ENCODE results near the gene MAP2K7. TPM values are rescaled to one million over a fixed set of nuclear protein-coding genes. Genes with fewer than 3 reads are reported as not detected.
"Not testable (repeated sequence)": the region's sequence is repeated elsewhere in the genome, so short reads cannot be mapped to it uniquely, and the experiment has no call there.

Gene MAP2K7
- polyA plus RNA-seq, 1 donor (not counting 4 experiments of a cell fraction or from before 2014, with no cell fraction given) = 8.4 TPM

DNA sequence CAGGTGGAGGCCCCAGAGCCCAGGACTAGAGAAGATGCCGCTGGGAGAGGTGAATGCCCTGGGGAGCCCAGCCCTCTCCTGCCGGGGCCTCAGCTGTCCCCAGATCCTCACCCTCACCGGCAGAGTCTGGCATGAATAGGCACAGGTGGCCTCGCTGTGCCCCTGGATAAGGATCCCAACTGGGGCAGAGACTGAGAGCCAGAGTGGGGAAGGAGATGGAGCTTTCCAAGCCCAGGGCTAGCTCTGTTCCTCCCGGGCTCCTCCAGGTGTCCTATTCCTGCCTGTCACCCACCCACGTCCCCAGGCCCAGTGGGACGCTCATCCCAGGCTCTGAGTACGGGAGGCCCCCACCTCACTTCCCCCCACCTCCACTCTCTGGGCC is 46.0 kb upstream of the MAP2K7 start:
- Histone ChIP-seq H3K4me2 (ENCODE audit: control insufficient read depth, extremely low read depth, insufficient read depth, low read depth, low read length) (no peak overlapping the region), H3K9me1 (ENCODE audit: control insufficient read depth, extremely low read depth, insufficient read depth, low read length) (no peaks in the 10 kb centered on the region), H3K27ac (ENCODE audit: control insufficient read depth, insufficient read depth, low read length) (no peak overlapping the region), H2AFZ (ENCODE audit: control insufficient read depth, low read length) (no peak overlapping the region), H3K4me1 (ENCODE audit: control insufficient read depth, extremely low read depth, insufficient read depth, low read length) (no peaks in the 10 kb centered on the region), H3K27me3 (ENCODE audit: control insufficient read depth, extremely low read depth, insufficient read depth, low read length) (no peaks in the 10 kb centered on the region), H4K20me1 (ENCODE audit: control insufficient read depth, extremely low read depth, insufficient read depth, low read length) (no peaks in the 10 kb centered on the region), H3K36me3 (ENCODE audit: control insufficient read depth in 2 of 2, extremely low read depth in 1 of 2, insufficient read depth in 2 of 2, low read length in 2 of 2) (peaks cover 0 to 10% of the 10 kb centered on the region in 2 experiments), H3K9ac (ENCODE audit: control insufficient read depth, extremely low read depth, insufficient read depth, low read length) (no peak overlapping the region), H3K79me2 (ENCODE audit: control insufficient read depth, insufficient read depth, low read length) (no peaks in the 10 kb centered on the region), H3K9me3 (ENCODE audit: control insufficient read depth, low read depth, low read length) (no peaks in the 10 kb centered on the region), H3K4me3 (ENCODE audit: control insufficient read depth in 2 of 3, extremely low read depth in 1 of 3, insufficient read depth in 2 of 3, low read depth in 1 of 3, low read length in 3 of 3) (no peak overlapping the region)
- dilution Hi-C loops (cut with MboI; ENCODE audit: extremely low pct_ligation_motif_present, low sequenced_read_pairs) = no loop called here
- FAIRE-seq (no peak), DNase-seq (ENCODE audit: low read depth, low spot score) (no peak)
- TF ChIP-seq, protein P1, sequence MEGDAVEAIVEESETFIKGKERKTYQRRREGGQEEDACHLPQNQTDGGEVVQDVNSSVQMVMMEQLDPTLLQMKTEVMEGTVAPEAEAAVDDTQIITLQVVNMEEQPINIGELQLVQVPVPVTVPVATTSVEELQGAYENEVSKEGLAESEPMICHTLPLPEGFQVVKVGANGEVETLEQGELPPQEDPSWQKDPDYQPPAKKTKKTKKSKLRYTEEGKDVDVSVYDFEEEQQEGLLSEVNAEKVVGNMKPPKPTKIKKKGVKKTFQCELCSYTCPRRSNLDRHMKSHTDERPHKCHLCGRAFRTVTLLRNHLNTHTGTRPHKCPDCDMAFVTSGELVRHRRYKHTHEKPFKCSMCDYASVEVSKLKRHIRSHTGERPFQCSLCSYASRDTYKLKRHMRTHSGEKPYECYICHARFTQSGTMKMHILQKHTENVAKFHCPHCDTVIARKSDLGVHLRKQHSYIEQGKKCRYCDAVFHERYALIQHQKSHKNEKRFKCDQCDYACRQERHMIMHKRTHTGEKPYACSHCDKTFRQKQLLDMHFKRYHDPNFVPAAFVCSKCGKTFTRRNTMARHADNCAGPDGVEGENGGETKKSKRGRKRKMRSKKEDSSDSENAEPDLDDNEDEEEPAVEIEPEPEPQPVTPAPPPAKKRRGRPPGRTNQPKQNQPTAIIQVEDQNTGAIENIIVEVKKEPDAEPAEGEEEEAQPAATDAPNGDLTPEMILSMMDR (optimal IDR thresholded peaks at IDR 0.05 in 1 of 3, IDR thresholded peaks at IDR 0.05 in 1 of 3, conservative IDR thresholded peaks at IDR 0.05 in 1 of 3; ENCODE audit: extremely low read depth in 1 of 3, insufficient read depth in 2 of 3, low read length in 3 of 3) = no peak
- TF ChIP-seq EZH2 (IDR thresholded peaks at IDR 0.05; ENCODE audit: low read length) = no peak

DNA sequence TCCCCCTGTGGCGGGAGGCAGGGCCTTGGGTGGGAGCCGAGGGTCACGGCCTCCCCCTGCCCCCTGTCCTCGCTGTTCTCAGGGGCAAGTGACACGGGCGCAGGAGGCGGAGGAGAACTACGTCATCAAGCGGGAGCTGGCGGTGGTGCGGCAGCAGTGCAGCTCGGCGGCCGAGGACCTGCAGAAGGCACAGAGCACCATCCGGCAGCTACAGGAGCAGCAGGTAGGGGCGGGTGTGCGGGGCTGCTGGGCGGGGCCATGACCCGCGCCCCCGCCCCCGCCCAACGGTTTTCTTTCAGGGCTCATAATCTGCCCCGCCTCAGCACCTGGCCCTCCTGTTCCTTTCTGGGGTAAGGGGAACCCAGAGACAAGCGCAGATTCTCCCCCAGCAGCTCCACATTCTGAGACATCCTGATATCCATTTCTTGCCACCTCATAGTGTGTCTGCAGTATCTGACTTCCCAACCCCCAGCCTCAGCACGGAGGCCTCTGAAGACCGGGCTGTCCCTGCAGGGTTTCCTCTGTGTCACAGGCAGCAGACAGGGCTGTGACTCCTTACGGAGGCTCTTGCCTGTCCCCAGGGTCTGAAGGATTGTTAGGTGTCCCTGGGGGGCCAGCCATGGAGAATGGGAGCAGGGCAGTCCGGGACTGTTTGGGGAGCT is 45.4 kb upstream of the MAP2K7 start:
- H3K9me1 ChIP-seq (ENCODE audit: control insufficient read depth, extremely low read depth, insufficient read depth, low read length) = no peaks in the 10 kb centered on the region
- no peak overlapping the region for H3K9ac ChIP-seq (ENCODE audit: control insufficient read depth, extremely low read depth, insufficient read depth, low read length)
- H3K79me2 ChIP-seq (ENCODE audit: control insufficient read depth, insufficient read depth, low read length) = no peaks in the 10 kb centered on the region
- no peak for DNase-seq (ENCODE audit: low read depth, low spot score)
- dilution Hi-C loops (cut with MboI; ENCODE audit: extremely low pct_ligation_motif_present, low sequenced_read_pairs) = no loop called here
- no peak overlapping the region for H3K4me3 ChIP-seq (ENCODE audit: control insufficient read depth in 2 of 3, extremely low read depth in 1 of 3, insufficient read depth in 2 of 3, low read depth in 1 of 3, low read length in 3 of 3)
- H3K27me3 ChIP-seq (ENCODE audit: control insufficient read depth, extremely low read depth, insufficient read depth, low read length) = no peaks in the 10 kb centered on the region
- no peak overlapping the region for H2AFZ ChIP-seq (ENCODE audit: control insufficient read depth, low read length)
- no peaks in the 10 kb centered on the region for H3K4me1 ChIP-seq (ENCODE audit: control insufficient read depth, extremely low read depth, insufficient read depth, low read length)
- H4K20me1 ChIP-seq (ENCODE audit: control insufficient read depth, extremely low read depth, insufficient read depth, low read length) = no peaks in the 10 kb centered on the region
- FAIRE-seq = no peak
- no peak overlapping the region for H3K4me2 ChIP-seq (ENCODE audit: control insufficient read depth, extremely low read depth, insufficient read depth, low read depth, low read length)
- no peaks in the 10 kb centered on the region for H3K9me3 ChIP-seq (ENCODE audit: control insufficient read depth, low read depth, low read length)
- peaks cover 0 to 10% of the 10 kb centered on the region in 2 experiments for H3K36me3 ChIP-seq (ENCODE audit: control insufficient read depth in 2 of 2, extremely low read depth in 1 of 2, insufficient read depth in 2 of 2, low read length in 2 of 2)
- H3K27ac ChIP-seq (ENCODE audit: control insufficient read depth, insufficient read depth, low read length) = no peak overlapping the region
- TF ChIP-seq EZH2 (IDR thresholded peaks at IDR 0.05; ENCODE audit: low read length) = no peak
- TF ChIP-seq, protein P1 (optimal IDR thresholded peaks at IDR 0.05 in 1 of 3, IDR thresholded peaks at IDR 0.05 in 1 of 3, conservative IDR thresholded peaks at IDR 0.05 in 1 of 3; ENCODE audit: extremely low read depth in 1 of 3, insufficient read depth in 2 of 3, low read length in 3 of 3) = no peak

DNA sequence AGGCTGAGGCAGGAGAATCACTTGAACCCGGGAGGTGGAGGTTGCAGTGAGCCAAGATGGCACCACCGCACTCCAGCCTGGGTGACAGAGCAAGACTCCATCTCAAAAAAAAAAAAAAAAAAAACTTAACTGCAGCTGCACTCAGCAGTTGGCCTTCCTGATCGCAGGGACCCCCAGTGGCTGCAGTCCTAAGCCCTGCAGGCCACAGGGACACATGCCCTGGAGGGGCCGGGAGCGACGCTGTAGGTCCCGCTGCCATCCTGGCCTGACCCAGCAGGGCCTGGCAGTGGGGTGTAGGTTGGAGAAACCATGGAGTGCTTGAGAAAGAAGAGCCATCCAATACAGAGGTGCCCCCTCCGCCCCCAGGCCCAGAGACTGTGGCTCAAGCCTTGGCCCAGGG is 44.6 kb upstream of the MAP2K7 start:
- H4K20me1 ChIP-seq (ENCODE audit: control insufficient read depth, extremely low read depth, insufficient read depth, low read length); H3K27ac ChIP-seq (ENCODE audit: control insufficient read depth, insufficient read depth, low read length); H3K9me1 ChIP-seq (ENCODE audit: control insufficient read depth, extremely low read depth, insufficient read depth, low read length); H3K27me3 ChIP-seq (ENCODE audit: control insufficient read depth, extremely low read depth, insufficient read depth, low read length); H3K4me3 ChIP-seq (ENCODE audit: control insufficient read depth in 2 of 3, extremely low read depth in 1 of 3, insufficient read depth in 2 of 3, low read depth in 1 of 3, low read length in 3 of 3); H3K9ac ChIP-seq (ENCODE audit: control insufficient read depth, extremely low read depth, insufficient read depth, low read length); H2AFZ ChIP-seq (ENCODE audit: control insufficient read depth, low read length); H3K9me3 ChIP-seq (ENCODE audit: control insufficient read depth, low read depth, low read length); dilution Hi-C loops (cut with MboI; ENCODE audit: extremely low pct_ligation_motif_present, low sequenced_read_pairs); H3K4me1 ChIP-seq (ENCODE audit: control insufficient read depth, extremely low read depth, insufficient read depth, low read length); H3K79me2 ChIP-seq (ENCODE audit: control insufficient read depth, insufficient read depth, low read length); DNase-seq (ENCODE audit: low read depth, low spot score); FAIRE-seq; H3K4me2 ChIP-seq (ENCODE audit: control insufficient read depth, extremely low read depth, insufficient read depth, low read depth, low read length): not testable (repeated sequence)
- peaks cover 0 to 10% of the 10 kb centered on the region in 2 experiments for H3K36me3 ChIP-seq (ENCODE audit: control insufficient read depth in 2 of 2, extremely low read depth in 1 of 2, insufficient read depth in 2 of 2, low read length in 2 of 2)
